Measurements from ENCODE around the gene SEC14L2.

SEC14L2 gene

DNA sequence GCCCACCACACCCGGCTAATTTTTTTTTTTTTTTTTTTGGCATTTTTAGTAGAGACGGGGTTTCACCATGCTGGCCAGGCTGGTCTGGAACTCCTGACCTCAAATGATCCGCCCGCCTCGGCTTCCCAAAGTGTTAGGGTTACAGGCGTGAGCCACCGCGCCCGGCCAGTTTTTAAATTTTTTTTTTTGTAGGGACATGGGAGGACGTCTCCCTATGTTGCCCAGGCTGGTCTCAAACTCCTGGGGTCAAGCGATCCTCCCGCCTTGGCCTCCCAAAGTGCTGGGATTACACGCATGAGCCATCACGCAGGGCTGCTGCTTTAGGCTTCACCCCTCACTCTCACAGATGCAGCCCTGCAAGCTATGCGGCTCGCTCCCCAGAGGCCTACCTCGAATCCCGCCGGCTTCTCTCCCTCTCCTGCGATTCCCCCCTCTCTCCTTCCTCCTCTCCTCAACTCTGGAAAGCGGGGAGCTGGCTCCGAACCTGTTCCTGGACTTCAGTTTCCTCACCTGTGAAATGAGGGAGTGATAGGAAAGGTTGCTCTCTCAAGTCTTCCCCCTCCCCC lies 39.1 kb upstream of the SEC14L2 start:
- no peak for TF ChIP-seq ZNF214 (tag by site-specific recombination; IDR thresholded peaks at IDR 0.05; ENCODE audit: borderline replicate concordance)
- no peak for TF ChIP-seq ZNF600 (tag by site-specific recombination; IDR thresholded peaks at IDR 0.05)
- TF ChIP-seq ZNF571 (tag by site-specific recombination; IDR thresholded peaks at IDR 0.05), result no peak
- TF ChIP-seq ZNF660 (tag by site-specific recombination; IDR thresholded peaks at IDR 0.05), result no peak
- TF ChIP-seq, protein P1, sequence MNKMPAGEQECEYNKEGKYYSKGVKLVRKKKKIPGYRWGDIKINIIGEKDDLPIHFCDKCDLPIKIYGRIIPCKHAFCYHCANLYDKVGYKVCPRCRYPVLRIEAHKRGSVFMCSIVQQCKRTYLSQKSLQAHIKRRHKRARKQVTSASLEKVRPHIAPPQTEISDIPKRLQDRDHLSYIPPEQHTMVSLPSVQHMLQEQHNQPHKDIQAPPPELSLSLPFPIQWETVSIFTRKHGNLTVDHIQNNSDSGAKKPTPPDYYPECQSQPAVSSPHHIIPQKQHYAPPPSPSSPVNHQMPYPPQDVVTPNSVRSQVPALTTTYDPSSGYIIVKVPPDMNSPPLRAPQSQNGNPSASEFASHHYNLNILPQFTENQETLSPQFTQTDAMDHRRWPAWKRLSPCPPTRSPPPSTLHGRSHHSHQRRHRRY (tag by site-specific recombination; IDR thresholded peaks at IDR 0.05), result no peak
- TF ChIP-seq SCRT1 (tag by site-specific recombination; IDR thresholded peaks at IDR 0.05; ENCODE audit: borderline replicate concordance), result no peak
- TF ChIP-seq SP7 (tag by site-specific recombination; IDR thresholded peaks at IDR 0.05), result no peak
- no peak for TF ChIP-seq ZNF132 (tag by site-specific recombination; IDR thresholded peaks at IDR 0.05; ENCODE audit: borderline replicate concordance)
- no peak for TF ChIP-seq OSR2 (tag by site-specific recombination; IDR thresholded peaks at IDR 0.05)
- no peak for TF ChIP-seq ZBTB17 (tag by site-specific recombination; IDR thresholded peaks at IDR 0.05)
- TF ChIP-seq ZNF837 (tag by site-specific recombination; IDR thresholded peaks at IDR 0.05), result no peak
- no peak for TF ChIP-seq GLIS1 (tag by site-specific recombination; IDR thresholded peaks at IDR 0.05)
- TF ChIP-seq, protein P2, sequence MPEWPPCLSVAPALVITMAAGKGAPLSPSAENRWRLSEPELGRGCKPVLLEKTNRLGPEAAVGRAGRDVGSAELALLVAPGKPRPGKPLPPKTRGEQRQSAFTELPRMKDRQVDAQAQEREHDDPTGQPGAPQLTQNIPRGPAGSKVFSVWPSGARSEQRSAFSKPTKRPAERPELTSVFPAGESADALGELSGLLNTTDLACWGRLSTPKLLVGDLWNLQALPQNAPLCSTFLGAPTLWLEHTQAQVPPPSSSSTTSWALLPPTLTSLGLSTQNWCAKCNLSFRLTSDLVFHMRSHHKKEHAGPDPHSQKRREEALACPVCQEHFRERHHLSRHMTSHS (tag by site-specific recombination; IDR thresholded peaks at IDR 0.05), result no peak
- no peak for TF ChIP-seq ZNF114 (tag by site-specific recombination; IDR thresholded peaks at IDR 0.05)
- no peak for TF ChIP-seq ZNF707 (tag by site-specific recombination; IDR thresholded peaks at IDR 0.05)
- CTCF ChIA-PET, result interaction anchor here (0.5 to 1.7 kb wide), 4 partner anchors 8 to 271 kb away, joined by 3 to 5 read pairs (median 3); partner anchors contain the start of gene CASTOR1

DNA sequence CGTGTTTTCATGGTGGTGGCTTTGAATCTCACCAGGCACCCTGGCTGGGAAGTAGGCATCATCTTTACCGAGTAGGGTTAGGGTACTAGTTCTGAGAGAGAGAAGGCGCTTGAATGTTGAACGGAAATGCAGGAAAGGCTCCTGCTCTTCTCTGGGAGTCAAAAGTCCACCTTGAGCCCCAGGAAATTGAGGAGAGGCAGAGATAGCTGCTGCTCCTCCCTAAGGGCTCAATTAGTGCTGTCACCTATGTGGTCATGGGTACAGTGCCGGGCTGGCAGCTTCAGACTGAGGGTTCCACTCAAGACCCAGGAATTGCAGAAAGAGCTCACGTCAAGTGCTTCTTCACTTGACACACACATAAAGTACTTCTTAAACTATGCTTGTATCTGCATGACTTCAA lies 38.3 kb upstream of the SEC14L2 start:
- peaks cover 5% of the 10 kb centered on the region; the same call in 1 of the 2 replicates for H3K4me1 ChIP-seq (ENCODE audit: control insufficient read depth, insufficient read depth, low read length)
- H3K36me3 ChIP-seq (ENCODE audit: control insufficient read depth in 2 of 2, insufficient read depth in 1 of 2, low read length in 2 of 2), result peaks cover 0 to 19% of the 10 kb centered on the region in 2 experiments; a peak in 2 of 3 replicates
- H3K9me3 ChIP-seq (ENCODE audit: control insufficient read depth, insufficient read depth, low read depth, low read length), result no peaks in the 10 kb centered on the region
- no peak overlapping the region for H3K4me3 ChIP-seq (ENCODE audit: low read depth, low read length)
- POLR2A ChIA-PET, result interaction anchor here (1.3 kb wide), 1 partner anchor 29 kb away, joined by 3 read pairs; no protein-coding TSS in a partner anchor
- TF ChIP-seq ZBTB48 (tag by site-specific recombination; IDR thresholded peaks at IDR 0.05) (peak; percentile 9; the same call in 1 of the 2 replicates), GLI4 (tag by site-specific recombination; IDR thresholded peaks at IDR 0.05) (no peak)
- CTCF ChIA-PET, result interaction anchor here (0.9 to 1.1 kb wide), 3 partner anchors 9 to 71 kb away, joined by 3 to 5 read pairs (median 3); no protein-coding TSS in a partner anchor
- no peak overlapping the region for H3K27ac ChIP-seq (ENCODE audit: extremely low read depth, low read depth, low read length)

More for the DNA sequence above, 39.1 kb upstream of the SEC14L2 start:
- peaks cover 5% of the 10 kb centered on the region; the same call in 1 of the 2 replicates for H3K4me1 ChIP-seq (ENCODE audit: control insufficient read depth, insufficient read depth, low read length)
- H3K9me3 ChIP-seq (ENCODE audit: control insufficient read depth, insufficient read depth, low read depth, low read length), result no peaks in the 10 kb centered on the region
- H3K4me3 ChIP-seq (ENCODE audit: low read depth, low read length), result peak overlapping the region; percentile 98; the same call in 1 of the 2 replicates
- no peak overlapping the region for H3K27ac ChIP-seq (ENCODE audit: extremely low read depth, low read depth, low read length)
- POLR2A ChIA-PET, result interaction anchor here (1.0 to 2.1 kb wide), 13 partner anchors 9 to 450 kb away, joined by 3 to 40 read pairs (median 8); partner anchors contain the start of genes CASTOR1, SEC14L2 and TBC1D10A
- peaks cover 0 to 25% of the 10 kb centered on the region in 2 experiments; a peak in 2 of 3 replicates for H3K36me3 ChIP-seq (ENCODE audit: control insufficient read depth in 2 of 2, insufficient read depth in 1 of 2, low read length in 2 of 2)

DNA sequence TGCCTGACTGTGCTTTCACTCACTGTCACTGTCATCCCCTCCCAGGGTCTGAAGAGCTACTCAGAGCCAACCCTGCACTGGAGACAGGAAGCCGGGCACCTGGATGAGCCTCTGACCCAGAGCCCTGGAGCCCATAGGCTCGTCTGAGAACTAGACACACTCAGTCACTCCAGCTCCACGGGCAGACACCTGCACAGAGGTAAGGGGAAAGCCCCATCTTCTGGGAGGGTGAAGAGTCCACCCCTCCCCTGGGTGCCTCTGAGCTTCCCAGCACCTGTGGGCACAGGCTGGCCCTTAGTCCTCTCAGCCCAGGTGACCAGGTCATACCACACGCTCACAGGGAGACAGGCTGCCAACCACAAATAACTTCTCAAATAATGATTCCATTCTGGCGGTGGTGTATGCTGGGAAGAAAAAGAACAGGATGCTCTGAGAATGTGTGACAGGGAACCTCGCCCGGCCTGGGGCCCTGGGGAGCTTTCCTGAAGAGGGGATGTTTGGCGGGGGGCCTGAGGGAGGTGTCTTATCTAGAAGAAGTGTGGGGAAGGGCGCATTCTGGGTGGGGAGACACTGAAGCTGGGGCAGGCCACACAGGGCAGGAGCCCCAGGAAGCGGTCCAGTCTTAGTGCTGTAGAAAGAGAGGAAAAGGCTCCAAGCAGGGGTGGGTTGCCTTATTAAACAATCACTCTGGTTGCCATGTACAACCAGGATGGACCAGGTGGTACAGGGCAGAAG lies 34.7 kb upstream of the SEC14L2 start:
- no peaks in the 10 kb centered on the region for H3K9me3 ChIP-seq (ENCODE audit: control insufficient read depth, insufficient read depth, low read depth, low read length)
- no peak for TF ChIP-seq ZNF558 (tag by site-specific recombination; IDR thresholded peaks at IDR 0.05)
- no peak for TF ChIP-seq ZNF670 (tag by site-specific recombination; IDR thresholded peaks at IDR 0.05; ENCODE audit: low read depth)
- no peak for TF ChIP-seq KLF10 (tag by site-specific recombination; IDR thresholded peaks at IDR 0.05)
- no peak for TF ChIP-seq SP2 (tag by site-specific recombination; IDR thresholded peaks at IDR 0.05)
- no peak for TF ChIP-seq ZIC2 (tag by site-specific recombination; IDR thresholded peaks at IDR 0.05)
- TF ChIP-seq ZNF112 (tag by site-specific recombination; IDR thresholded peaks at IDR 0.05), result no peak
- TF ChIP-seq KLF9 (tag by site-specific recombination; IDR thresholded peaks at IDR 0.05; ENCODE audit: low read depth), result no peak
- TF ChIP-seq ZNF350 (tag by site-specific recombination; IDR thresholded peaks at IDR 0.05), result no peak
- TF ChIP-seq GFI1B (tag by site-specific recombination; IDR thresholded peaks at IDR 0.05), result no peak
- no peak for TF ChIP-seq ZNF394 (tag by site-specific recombination; IDR thresholded peaks at IDR 0.05; ENCODE audit: borderline replicate concordance)
- H3K27ac ChIP-seq (ENCODE audit: extremely low read depth, low read depth, low read length), result no peak overlapping the region
- ChIA-PET POLR2A (no interaction called here), CTCF (interaction anchor here (1.0 to 1.5 kb wide), 2 partner anchors 25 to 29 kb away, joined by 3 read pairs; partner anchors contain the start of gene RNF215)
- H3K4me3 ChIP-seq (ENCODE audit: low read depth, low read length), result no peak overlapping the region
- peaks cover 0 to 11% of the 10 kb centered on the region in 2 experiments; a peak in 2 of 3 replicates for H3K36me3 ChIP-seq (ENCODE audit: control insufficient read depth in 2 of 2, insufficient read depth in 1 of 2, low read length in 2 of 2)
- no peaks in the 10 kb centered on the region for H3K4me1 ChIP-seq (ENCODE audit: control insufficient read depth, insufficient read depth, low read length)

Data from HEK293 (cell line).